Epithelial cell of esophagus (primary cell): Measurements from ENCODE around the gene AK2.
A peak's percentile ranks its signal among the peaks of the same experiment; 100 is the strongest.
"Not testable (repeated sequence)": the region's sequence is repeated elsewhere in the genome, so short reads cannot be mapped to it uniquely, and the experiment has no call there.

Experiments used
- DNase-seq: peaks from one replicate; pipeline ENCODE4 v3.0.0; 2010; ENCODE audit warnings: low read depth
- H3K4me3 ChIP-seq: 2 replicates; pipeline ENCODE4 v1.5.1; 2011; ENCODE audit warnings: mild to moderate bottlenecking, low read length, control low read depth
- TF ChIP-seq, protein P1 (sequence below): IDR thresholded peaks from 2 replicates; pipeline ENCODE4 v1.5.1; 2011; ENCODE audit warnings: low read depth, mild to moderate bottlenecking, low read length, control low read depth, inconsistent platforms; ENCODE audit not compliant: insufficient read depth; ENCODE audit errors: missing control alignments

Gene AK2

DNA sequence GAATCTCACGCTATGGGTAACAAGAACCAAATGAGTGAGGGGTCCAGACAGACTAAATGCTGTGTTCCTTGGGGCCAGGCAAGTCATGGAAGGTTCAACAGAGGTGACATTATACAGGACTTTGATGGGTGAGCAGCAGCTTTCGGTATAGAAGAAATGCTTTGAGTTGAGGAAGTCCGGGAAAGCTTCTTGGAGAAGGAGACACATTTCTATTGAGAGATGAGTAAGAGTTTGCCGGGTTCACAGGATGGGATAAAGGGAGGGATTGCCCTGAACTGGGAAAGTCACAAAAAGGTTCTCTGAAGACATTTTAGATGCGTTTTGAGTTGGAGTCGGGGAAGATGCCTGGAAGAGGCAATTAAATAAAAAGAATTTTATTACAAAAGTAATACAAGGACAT, 43.7 kb upstream of the AK2 start:
- peak overlapping the region; percentile 68 for H3K4me3 ChIP-seq

DNA sequence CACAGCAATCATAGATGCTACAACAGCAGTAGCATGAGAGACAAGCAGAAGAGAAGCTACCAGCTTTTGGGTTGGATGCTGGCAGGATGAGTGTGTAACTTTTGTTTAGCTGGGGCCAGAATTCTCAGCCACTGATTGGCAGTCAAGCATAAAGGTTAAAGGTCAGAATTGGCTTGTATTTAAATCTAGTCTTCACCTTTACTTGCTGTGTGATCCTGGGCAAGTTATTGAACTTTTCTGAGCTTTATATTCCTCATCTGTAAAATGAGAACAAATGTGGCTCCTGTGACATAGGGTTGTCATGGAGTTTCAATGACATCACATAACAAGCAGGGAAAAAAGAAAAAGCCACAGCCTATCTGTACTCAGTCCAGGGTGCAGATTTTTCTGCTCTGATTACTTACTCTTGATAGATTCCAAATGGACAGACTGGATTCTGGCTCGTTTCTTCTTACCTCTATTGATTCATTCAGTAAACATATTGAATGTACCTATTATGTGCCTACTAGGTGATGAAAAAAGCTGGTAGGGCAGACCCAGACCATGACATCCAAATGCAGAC, 41.4 kb upstream of the AK2 start:
- no peak for DNase-seq
- TF ChIP-seq, protein P1, sequence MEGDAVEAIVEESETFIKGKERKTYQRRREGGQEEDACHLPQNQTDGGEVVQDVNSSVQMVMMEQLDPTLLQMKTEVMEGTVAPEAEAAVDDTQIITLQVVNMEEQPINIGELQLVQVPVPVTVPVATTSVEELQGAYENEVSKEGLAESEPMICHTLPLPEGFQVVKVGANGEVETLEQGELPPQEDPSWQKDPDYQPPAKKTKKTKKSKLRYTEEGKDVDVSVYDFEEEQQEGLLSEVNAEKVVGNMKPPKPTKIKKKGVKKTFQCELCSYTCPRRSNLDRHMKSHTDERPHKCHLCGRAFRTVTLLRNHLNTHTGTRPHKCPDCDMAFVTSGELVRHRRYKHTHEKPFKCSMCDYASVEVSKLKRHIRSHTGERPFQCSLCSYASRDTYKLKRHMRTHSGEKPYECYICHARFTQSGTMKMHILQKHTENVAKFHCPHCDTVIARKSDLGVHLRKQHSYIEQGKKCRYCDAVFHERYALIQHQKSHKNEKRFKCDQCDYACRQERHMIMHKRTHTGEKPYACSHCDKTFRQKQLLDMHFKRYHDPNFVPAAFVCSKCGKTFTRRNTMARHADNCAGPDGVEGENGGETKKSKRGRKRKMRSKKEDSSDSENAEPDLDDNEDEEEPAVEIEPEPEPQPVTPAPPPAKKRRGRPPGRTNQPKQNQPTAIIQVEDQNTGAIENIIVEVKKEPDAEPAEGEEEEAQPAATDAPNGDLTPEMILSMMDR, result no peak
- no peak overlapping the region for H3K4me3 ChIP-seq

More for the DNA sequence above, 43.7 kb upstream of the AK2 start:
- TF ChIP-seq, protein P1, result no peak
- DNase-seq, result no peak

DNA sequence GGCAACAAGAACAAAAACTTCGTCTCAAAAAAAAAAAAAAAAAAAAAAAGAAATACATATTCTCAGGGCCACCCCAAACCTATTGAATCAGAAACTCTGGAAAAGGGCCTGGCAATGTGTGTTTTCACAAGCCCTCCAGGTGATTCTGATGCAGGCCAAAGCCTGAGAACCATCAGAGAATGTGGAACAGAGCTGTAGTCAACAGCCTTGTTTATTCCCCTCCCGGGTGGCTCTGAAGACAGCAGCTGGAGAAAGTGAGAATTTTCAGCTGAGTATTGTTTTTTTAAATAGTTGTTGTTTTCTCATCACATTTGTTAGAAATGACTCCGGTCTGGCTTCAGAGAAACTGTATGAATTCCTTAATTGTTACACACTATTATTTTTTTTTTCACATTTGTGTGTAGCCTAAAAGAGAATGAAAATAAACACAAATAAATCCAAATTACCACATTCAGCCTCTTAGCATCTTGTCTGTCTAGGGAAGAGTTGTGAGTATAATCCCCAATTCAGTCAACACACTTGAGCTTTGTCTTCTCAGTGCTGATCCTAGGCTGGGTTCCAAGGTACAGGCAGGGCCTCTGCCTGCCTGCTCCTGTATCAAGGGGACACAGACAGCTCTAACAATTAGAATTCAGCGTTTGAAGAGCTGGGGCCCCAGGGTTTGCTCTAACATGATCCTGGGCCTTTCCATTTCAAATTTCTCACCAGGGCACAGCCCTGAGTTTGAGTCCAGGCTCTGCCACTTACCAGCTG, 37.7 kb upstream of the AK2 start:
- no peak for DNase-seq
- TF ChIP-seq, protein P1, result no peak
- no peak overlapping the region for H3K4me3 ChIP-seq

- no peak for DNase-seq
- TF ChIP-seq, protein P1, result no peak
- H3K4me3 ChIP-seq, result no peak overlapping the region
These were observed 36.0 kb upstream of the AK2 start for GRCh38 chr1:33072707-33073106.

GRCh38 chr1:33070628-33071027, 33.9 kb upstream of the AK2 start:
- no peak for DNase-seq
- H3K4me3 ChIP-seq, result no peak overlapping the region
- TF ChIP-seq, protein P1, result no peak

GRCh38 chr1:33068108-33068507, 31.4 kb upstream of the AK2 start:
- H3K4me3 ChIP-seq, DNase-seq: not testable (repeated sequence)

DNA sequence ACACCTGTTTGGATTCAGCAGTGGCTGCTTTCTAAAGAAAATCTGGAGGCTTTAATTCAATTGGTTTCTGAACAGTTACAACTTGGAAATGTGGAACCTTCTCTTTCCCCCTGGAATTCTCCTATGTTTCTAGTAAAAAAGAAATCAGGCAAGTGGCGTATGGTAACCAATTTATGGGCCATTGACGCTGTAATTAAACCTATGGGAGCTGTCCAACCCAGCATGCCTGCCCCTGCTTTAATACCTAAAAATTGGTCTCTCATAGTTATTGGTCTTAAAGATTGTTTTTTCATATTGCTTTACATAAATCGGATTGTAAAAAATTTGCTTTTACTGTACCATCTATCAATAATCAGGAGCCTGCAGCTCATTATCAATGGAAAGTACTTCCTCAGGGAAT, 29.8 kb upstream of the AK2 start:
- H3K4me3 ChIP-seq, DNase-seq: not testable (repeated sequence)

DNA sequence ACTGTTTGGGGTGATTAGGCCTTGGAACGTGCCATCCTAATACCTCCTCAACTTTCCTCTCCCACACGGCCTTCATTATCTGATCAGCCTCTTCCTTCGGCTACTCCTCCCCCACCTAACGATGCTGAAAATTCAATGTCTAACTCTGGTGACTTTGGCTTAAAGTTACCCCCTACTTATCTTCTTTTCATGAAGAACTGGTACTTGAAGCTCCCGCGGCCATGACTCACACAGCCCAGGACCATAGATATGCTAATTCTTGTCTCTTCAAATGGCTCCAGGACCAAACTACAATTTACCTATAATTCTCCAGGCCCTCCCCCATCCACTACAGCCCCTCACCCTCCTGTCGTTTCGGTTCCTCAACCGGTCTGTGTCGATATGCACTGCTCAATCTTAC, 28.6 kb upstream of the AK2 start:
- H3K4me3 ChIP-seq, result no peak overlapping the region
- DNase-seq, result no peak
- TF ChIP-seq, protein P1, result no peak

DNA sequence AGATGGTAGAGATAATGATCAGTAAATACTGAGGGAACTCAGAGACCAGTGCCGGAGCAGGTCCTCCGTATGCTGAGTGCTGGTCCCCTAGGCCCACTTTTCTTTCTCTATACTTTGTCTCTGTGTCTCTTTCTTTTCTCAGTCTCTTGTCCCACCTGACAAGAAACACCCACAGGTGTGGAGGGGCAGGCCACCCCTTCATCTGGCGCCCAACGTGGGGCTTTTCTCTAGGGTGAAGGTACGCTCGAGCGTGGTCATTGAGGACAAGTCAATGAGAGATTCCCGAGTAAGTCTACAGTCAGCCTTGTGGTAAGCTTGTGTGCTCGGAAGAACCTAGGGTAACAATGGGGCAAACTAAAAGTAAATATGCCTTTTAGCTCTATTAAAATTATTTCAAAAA, 27.6 kb upstream of the AK2 start:
- not testable (repeated sequence) for DNase-seq, H3K4me3 ChIP-seq
